ENCODE data around the gene MACROD2.

Gene MACROD2

DNA sequence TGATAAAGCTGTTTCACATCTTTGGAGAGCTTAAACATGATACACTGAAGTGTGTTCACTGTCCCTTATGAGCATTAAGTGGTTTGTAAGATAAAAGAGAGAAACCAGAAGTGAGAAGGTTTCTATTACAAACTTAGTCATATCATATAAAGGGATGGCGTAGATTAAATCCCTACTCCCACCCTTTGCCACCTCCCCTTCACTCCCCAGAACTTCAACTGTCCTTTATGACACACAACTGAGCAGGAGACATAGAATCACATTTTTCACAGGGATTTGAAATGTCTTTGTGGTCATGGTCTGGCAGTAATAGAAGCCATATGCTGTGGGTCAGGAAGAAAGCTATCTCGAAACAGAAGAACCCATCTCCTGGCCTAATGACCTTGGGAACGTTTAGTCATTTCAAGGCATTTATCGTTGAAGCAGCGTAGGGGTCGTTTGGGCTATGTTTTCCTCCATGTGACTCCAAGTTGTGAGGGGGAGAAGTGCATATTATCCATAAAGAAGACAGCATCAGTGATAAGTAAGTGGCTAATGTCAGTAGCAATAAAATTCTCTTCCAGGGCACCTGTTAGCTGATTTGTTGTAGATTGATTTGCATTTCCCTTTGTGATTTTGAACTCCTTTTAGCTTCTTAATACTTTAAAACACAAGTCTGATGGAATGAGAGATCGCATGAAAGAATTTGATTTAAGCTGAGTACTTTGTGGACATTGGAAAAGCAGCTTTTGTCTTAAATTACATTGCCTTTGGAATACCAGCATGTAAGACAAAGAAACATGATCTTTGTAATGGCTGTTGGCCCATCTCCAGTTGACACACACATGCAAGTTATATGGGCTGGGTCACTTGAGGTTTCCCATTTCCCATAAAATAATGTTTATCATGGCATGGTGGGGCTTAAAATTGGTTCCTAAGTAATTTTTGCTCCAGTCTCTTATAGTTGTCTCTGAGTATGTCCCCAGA, 843.6 kb downstream of the MACROD2 start:
- DNase-seq = no peak

DNA sequence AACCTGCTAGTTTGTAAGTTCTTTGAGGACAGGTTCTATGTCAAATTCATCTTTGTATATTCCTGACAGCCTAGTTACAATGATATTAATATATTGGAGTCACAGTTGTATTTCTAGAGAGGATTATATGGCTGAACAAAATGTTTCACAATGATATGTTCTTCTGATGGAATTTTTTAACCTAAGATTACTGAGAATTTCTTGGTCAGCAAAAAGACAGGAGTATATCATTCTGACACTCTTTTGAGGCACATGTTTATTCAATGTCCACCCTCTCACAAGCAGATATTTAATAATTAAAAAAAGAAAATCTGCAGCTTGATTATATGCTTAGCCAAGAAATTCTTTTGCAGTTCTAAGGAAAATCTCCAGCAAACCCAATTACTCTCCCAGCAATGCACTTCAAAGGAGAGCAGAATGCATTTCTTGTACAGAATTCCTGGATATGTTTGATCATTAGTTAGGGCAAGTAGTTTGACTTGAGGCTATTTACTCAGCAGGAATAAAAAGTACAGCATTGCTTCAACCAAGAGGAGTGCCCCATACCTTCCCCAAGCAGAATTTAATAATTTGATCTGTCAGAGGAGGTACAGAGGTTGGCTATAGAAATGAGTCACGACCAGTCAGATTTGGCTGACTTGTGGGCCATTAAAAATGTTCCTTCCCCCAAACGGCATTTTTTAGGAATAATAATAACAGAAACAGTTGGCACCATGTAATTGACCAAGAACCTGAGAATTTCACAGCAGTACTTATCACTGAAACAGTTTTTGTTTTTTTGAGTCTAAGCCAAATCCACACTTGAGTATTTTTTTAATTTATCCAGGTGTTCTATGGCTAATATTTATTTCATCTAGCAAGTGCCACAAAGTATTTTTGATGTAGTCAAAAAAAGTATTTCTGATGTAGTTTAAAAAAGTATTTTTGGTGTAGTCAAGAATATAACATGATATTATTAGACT, 850.2 kb downstream of the MACROD2 start:
- DNase-seq = no peak

DNA sequence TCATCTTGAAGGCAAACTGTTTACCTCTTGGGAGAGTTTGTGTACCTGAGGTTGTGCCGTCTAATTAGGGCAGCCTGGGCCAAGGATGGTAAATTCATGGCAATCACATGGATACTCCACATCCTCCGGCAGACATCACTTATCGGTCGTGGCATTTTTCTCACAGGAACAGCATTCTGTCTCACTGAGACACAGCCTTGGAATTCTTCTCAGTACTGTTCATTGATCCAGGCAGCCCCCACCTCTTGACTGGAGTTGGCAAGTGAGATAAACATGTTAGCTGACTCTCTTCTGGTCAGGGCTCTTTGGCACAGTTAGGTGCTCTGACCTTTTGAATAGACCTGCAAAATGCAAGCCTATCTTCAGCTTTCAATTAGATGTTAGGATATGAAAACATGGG, 853.5 kb downstream of the MACROD2 start:
- DNase-seq = no peak

DNA sequence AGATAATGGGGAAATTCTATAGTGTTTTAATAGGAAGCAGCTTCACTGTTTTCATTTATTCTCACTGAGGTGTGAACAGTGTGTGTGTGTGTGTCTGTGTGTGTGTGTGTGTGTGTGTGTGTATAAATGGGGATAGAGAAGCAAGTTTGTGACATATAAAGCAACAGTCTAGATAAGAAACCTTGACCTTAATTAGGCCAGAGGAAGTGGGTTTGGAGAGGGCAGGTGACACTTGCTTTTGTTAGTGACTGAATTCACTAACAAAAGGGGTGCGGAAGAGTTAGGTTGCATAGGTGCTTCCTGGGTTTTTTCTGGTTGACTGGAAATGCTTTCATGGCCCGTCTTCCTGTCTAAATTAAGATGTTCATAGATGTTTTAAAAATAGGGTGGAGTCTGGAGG, 857.8 kb downstream of the MACROD2 start:
- no peak for DNase-seq

DNA sequence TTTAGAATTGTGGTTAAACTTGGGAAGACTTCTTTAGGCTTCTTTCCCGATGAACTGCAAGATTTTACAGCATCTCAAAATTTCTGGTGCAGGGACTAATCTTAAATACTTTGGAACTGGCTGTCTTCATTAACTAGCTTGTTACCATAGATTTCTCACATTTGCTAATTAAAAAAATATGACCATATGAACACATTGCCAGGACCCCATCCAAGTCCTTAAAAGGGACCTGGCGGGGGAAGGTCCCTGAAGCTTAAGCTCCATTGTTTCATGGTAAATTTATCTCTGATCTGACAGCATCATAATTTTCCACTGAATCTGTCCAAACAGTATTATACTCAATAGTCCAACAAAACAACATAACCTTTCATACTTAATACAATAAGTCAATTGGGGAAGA, 859.9 kb downstream of the MACROD2 start:
- DNase-seq = no peak

DNA sequence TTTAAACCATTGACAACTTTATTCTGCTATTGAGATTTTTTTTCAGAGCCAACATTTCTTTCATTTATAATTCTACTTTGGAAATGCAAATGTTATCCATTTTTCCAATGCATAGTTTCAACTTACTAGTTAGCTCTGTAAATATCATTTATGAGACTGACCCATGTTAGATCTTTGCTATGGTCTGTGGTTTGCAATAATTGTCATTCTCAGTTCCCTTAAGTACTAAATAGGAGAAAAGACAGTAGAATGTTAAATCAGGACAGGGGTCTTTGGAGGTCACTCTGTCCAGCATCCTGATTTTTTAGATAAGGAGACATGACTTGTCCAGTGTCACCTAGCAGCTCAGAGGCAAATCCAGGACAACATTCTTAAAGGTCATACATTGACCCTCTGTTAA, 864.3 kb downstream of the MACROD2 start:
- no peak for DNase-seq

DNA sequence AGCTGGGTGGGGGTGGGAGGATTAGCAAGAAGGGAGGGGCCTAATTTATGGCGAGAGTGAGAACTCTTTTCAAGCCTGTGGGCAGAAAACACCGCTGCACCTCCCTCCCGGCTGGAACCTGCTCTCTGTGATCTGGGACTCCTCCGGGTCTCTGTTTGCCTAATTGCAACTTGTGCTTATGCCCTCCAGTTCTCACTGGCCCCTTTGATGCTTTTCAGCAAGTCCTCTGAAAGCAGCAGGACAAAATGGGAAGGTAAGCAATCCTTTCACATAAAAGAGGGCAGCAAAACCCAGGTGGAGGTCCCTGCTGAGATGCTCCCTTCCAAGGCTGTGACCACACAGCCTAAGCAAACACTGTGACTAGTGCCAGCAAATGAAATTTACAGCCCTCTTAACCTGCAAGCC, 865.1 kb downstream of the MACROD2 start:
- DNase-seq = no peak

DNA sequence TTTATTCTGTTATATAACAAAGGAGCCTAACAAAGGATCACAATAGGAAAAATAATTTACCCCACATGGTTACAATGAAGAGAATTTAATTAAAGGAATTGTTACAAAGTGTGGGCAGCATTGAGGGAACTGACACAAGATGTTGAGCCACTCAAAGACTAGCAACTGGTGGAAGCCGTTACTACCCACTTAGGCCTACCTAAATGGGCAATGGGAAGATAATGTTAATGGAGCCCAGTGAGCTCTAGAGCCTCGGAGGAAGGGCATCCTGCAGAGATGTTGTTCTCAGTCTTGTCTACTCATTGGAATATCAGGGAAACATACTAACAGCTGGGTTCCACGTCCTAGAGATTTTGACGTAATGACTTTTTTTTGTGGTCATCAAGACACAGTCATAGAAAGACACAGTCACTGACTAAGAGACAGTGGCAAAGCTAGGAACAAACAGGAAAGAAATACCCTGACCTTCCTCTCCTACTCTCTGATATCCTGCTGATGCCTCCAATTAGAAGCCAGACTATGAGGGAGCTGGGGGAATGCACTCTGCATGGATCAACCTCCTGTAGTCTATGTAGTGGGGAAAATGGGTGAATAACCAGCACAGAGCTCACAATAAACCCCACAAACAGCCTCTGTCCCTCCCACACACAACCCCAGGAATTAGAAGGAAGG, 865.8 kb downstream of the MACROD2 start:
- DNase-seq = no peak

DNA sequence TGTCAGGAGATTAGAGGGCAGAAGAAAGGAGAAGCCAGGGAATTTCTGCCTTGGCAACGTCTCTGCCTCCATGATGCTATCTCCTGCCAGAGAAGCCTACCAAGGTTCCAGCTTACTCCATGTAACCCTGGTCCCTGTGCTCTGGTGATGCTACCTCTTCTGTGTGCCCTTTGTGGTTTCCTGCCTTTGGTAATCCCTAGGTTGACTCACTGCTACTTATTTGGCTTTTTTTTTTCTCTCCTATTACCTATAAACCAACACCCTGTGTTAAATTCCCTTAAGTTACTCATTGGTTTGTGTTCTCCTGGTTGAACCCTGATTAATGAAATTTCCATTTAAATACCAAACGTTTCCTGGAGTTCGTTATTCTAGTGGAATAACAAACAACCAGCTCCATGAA, 869.9 kb downstream of the MACROD2 start:
- DNase-seq = no peak

DNA sequence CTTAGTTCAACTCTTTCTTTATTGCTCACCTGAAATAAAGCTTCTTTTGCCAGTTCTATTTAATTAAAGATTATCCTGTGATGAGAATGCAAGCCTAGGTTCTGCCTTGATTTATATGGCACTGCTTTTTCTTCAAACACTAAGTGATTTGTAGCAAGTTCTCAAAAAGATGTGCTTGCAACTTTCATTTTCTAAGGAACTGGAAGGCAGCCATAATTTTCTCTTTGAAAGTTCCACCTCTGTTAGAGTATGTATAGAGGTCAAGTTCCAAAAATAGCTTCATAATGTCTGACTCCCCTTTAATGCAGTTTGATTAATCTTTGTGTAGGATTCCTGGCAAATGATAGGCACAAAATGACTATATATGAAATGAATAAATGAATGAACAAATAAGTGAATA, 870.4 kb downstream of the MACROD2 start:
- no peak for DNase-seq

DNA sequence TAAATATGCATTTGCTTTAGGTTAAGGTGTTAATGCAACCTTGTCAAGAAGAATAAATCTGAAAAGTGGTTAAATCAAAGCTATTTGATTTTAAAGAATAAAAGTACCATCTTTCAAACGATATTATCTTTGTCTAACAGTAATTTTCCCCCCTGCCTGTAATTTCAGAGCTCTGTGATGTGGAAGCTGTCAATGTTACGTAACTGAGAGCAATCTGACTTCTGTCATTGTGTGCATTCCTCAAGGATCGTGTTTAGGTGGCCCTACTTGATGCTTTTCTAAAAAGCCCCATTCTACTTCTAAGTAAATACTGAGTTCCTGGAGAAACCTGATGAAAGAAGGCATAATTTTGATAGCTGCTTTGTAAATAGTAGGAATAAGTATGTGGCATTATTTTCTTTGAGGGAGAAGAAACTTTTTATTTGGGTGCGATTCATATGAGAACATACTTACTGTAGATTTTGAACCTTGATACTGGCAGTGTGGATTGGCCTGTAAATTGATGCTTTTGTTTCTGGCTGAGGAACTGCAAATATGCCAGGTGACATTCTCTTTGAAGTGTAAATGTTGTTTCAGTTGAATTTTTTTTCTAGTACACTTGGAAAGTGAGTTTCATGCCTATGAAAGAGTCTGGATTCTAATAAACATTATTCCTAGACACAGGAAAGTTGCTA, 871.7 kb downstream of the MACROD2 start:
- DNase-seq = no peak

DNA sequence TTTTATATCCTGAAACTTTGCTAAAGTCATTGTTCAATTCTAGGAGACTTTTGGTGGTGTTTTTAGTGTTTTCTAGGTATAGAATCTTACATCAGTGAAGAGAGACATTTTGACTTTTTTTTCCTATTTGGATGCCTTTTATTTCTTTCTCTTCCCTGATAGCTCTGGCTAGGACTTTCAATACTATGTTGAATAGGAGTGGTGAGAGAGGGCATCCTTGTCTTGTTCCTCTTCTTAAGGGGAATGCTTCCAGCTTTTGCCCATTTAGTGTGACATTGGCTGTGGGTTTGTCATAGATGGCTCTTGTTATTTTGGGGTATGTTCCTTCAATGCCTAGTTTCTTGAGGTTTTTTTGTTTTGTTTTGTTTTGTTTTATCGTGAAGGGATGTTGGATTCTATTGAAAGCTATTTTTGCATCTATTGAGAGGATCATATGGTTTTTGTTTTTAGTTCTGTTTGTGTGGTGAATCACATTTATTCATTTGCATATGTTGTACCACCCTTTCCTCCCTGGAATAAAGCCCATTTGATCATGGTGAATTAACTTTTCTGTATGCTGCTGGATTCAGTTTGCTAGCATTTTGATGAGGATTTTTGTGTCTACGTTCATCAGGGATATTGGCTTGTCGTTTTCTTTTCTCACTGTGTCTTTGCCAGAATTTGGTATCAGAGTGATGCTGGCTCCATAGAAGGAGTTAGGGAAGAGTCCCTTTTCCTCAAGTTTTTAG, 882.1 kb downstream of the MACROD2 start:
- DNase-seq = no peak

DNA sequence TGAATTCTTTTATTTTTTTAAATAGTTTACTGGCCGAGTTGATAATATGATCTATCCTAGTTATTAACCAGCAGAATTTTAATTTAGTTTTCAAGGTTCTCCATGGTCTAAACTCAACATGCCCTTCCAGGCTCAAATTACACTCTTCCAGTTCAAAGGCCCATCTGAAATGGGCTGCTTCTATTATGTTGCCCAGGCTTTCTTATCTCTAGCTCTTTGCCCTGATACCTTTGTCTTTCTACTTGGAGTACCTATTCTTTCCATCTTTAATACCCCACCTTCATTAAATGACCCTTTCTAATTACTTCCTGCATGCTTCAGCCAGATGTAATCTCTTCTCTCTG, 883.3 kb downstream of the MACROD2 start:
- DNase-seq = no peak

DNA sequence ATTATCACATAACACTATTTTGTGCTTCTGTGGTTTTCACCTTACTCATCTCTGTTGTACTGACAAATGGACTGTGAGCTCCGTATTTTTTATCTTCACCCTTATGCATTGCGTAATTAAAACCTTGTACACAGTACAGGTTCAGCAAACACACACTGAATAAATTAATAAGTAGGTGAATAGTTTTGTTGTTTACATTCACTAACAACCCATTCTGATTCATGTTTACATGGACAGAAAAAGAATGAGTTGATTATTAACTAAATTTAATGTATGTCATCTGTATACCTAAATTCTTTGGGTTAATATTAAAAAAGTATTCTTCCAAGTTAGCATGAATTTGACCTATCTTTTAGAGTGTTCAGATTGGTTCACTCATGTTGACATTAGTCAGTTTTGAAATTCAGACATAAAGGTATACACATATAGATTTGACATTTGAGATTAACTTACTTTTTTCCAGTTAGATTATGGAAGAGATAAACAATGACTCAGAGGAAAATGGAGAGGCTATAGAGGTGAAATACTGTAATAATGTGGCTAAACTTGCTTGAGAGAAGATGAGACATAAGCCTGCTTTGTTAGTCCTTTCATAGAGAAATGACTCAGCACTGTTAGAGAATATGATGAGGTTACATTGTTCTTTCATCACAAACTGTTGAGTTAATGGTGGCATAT, 883.8 kb downstream of the MACROD2 start:
- no peak for DNase-seq

DNA sequence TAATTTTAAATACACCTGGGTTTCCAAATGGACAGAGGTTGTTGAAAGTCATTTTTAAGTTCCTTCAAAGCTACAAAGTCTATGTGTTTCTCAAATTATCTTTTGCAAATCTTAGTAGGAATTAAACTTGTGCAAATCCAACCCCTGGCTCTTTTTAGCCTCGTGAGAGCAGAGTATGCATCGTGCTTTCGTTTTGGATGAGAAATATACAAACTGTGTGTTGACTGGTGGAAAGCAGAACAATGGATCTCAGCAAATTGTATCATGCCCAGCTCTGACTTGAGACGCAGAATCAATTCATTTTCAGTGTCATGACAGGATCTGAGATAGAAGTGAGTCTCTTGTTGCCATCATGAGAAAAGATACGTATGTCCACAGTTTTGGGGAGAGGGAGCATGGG, 884.5 kb downstream of the MACROD2 start:
- no peak for DNase-seq

DNA sequence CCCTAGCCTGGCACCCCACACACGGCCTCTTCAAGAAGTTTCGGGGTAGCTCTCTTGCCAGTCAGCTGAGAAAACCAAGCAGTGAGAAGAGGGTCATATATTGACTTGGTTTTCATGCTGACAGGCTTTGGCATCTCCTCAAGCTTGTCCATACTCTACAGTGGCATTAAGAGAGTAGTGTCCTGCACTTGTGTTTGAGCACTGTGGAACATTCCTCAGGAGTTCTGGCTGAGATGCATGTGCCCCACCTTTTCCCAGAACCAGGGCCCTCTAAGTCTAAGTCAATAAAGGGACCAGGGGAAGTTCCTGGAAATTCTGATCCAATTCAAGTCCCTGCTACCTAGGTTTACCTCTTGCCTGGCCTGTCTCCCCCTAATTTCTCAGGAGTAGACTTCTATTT, 886.2 kb downstream of the MACROD2 start:
- no peak for DNase-seq

DNA sequence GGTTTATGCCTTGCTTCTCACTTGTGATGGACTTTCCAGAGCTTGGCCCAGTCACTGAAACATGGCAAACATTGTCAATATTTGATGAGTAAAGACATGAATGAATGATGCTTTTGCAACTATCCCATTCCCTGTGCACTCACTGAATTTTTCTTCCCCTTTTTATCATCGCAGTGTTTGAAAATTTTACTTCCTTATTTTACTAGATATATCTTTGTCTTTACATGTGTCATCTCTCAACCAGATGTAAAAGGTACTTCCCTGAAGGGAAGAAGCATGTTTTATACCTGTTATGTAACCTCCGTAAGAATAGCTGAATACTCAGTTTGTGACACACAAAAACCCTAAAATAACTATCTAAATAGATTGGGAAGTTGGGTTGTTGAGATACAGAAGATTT, 886.8 kb downstream of the MACROD2 start:
- DNase-seq = no peak

DNA sequence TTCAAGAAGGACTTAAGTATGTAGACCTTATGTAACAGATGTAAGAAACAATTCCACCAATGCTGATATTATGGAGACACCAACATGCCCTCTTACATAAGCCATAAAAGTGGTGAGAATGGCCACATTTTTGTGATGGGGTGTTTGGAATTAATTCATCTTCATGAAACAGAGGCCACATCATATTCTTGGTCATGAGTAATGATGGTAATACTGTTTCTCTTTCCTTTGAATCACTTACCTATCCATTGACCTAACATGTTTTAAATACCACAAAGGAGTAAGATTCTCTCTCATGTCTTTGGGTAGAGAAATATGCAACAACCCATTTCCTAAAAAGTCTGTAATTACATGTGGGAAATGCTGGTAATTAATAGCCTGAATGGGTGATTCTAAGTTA, 887.5 kb downstream of the MACROD2 start:
- no peak for DNase-seq

DNA sequence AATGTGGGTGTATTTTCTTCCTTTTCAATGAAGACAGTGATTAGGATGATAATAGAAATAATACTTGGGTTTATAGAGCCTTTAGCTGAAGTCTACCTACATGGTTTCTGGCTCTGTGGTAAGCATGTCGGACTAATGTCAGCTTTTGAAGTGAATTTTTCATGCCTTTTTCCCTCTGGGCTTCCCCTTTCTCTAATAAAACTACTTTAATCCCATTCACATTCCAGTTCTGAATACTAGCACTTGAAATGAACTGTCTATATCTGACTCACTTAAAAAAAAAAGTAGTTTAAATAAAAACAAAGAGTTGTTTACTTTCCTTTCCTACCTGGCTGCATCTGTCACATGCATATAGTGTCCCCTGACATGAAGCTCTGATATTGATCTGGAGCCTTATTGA, 888.0 kb downstream of the MACROD2 start:
- no peak for DNase-seq

DNA sequence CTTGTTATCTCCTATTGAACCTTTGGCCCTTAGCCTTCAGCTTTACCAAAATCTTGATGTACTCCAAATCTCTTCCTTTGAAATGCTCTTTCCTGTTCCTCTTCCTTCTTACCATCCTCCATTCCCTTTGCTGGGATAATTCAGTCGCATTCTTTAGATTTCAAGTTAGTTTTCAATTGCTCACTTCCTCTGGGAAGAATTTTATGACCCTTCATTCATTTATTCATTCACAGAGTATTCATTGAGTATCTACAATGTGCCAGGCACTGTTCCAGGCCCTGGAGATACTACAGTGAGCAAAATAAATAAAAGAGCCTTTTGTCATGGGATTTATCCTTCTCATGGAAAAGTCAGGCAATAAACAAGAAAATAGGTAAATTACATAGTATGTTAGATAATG, 890.3 kb downstream of the MACROD2 start:
- no peak for DNase-seq

DNA sequence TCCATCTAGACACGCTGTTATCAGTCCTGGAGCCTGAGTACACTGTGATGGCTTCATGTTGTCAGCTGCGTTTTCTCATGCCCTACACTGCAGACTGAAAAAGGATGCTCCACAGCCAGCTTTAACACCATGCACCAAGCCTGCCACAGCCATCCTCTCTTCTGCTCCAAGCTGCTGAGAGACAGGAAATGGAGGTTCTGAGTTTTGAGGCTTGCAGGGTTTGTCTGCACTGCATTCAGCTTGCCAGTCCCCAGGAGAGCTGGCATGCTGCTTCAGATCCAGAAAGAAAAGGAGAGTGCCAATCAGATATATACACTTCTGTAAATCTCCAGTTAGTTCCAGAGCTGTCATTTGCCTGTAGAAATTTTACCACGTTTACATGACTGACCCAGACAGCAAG, 892.8 kb downstream of the MACROD2 start:
- no peak for DNase-seq
